SH-SY5Y (cell line): ENCODE results near the gene PAFAH1B1.

Source experiments
- GATA2 ChIP-seq: IDR thresholded peaks from 2 replicates; pipeline ENCODE4 v1.6.1; 2011; ENCODE audit warnings: mild to moderate bottlenecking, low read depth, low read length
- GATA3 ChIP-seq: IDR thresholded peaks from 2 replicates; pipeline ENCODE4 v1.6.1; 2011; ENCODE audit warnings: low read depth, mild to moderate bottlenecking, low read length, moderate library complexity

GRCh38 chr17:2708585-2709182 lies 115.2 kb downstream of the PAFAH1B1 start:
- TF ChIP-seq GATA3 (no peak), GATA2 (no peak)
